HCT116 (cell line): ENCODE data around the gene TWIST2. TPM values are rescaled to one million over a fixed set of nuclear protein-coding genes. Genes with fewer than 3 reads are reported as not detected.

Experiments
- ATAC-seq: fragments of 200-7000 bp; cut with Tn5 transposase; 2 replicates; pipeline ENCODE4 v1.9.1; 2020; ENCODE audit warnings: mild to moderate bottlenecking, moderate library complexity
- BruUV-seq: library from RNA; stranded (reverse); fragments of 400-500 nt; replicated peaks from 2 replicates; lab custom pipeline; 2021; lab: Mats Ljungman, UMichigan
- CTCF ChIA-PET: fragments of 300-600 bp; sonication (Branson Sonifier 250); formaldehyde crosslinking; loops from one replicate; lab custom pipeline; 2021; ENCODE audit warnings: antibody characterized with exemption; lab: Charles Lee
- POLR2A ChIA-PET: fragments of 300-600, 350-600 bp; sonication (Branson Sonifier 250); formaldehyde crosslinking; loops from one replicate; lab custom pipeline; 2021; ENCODE audit warnings: antibody characterized with exemption; lab: Charles Lee
- RAD21 ChIA-PET, 2 experiments: fragments of 300-600 bp; sonication (Branson Sonifier 250); formaldehyde crosslinking; loops; one replicate each; lab custom pipeline; 2023; ENCODE audit warnings: low total read pairs in 2 of 2; ENCODE audit not compliant: uncharacterized antibody in 2 of 2, unreplicated experiment in 2 of 2, low non-redundant PET in 1 of 2; lab: Charles Lee
- DNase-seq: peaks from one replicate; pipeline ENCODE4 v3.0.0-alpha.2; 2010; ENCODE audit warnings: low read depth, low spot score
- H2AFZ ChIP-seq: fragments of 200-600 bp; shearing (Covaris generic), sonication (generic); 2 replicates; pipeline ENCODE4 v1.6.1; 2017; ENCODE audit warnings: low read depth, mixed run types, mixed read lengths, antibody characterized with exemption, low read length; ENCODE audit not compliant: poor library complexity, severe bottlenecking
- H3K27ac ChIP-seq: 2 replicates; pipeline ENCODE4 v1.5.1; 2012; ENCODE audit warnings: low read depth, low read length
- H3K27me3 ChIP-seq: fragments of 200-600 bp; sonication (generic); 2 replicates; pipeline ENCODE4 v1.6.1; 2016; ENCODE audit warnings: mixed run types, low read length, mixed read lengths; ENCODE audit not compliant: insufficient read depth
- H3K36me3 ChIP-seq, 2 experiments: fragments of 200-500 bp in 1 of 2; fragments of 200-600 bp in 1 of 2; sonication (Bioruptor generic) in 1 of 2; sonication (generic) in 1 of 2; 2 replicates each; pipeline versions ENCODE4 v1.5.1 to v1.6.1; 2014 to 2016; ENCODE audit warnings: low read length in 2 of 2, inconsistent platforms in 1 of 2, mixed read lengths in 1 of 2, mixed run types in 1 of 2; ENCODE audit not compliant: insufficient read depth in 2 of 2, control insufficient read depth in 1 of 2
- H3K4me1 ChIP-seq, 2 experiments: fragments of 200-600 bp in 1 of 2; sonication (generic) in 1 of 2; 2 replicates each; pipeline versions ENCODE4 v1.5.1 to v1.6.1; 2012 to 2017; ENCODE audit warnings: low read length in 2 of 2, inconsistent platforms in 1 of 2, mild to moderate bottlenecking in 1 of 2, mixed read lengths in 1 of 2, mixed run types in 1 of 2, moderate library complexity in 1 of 2; ENCODE audit not compliant: insufficient read depth in 2 of 2, control insufficient read depth in 1 of 2
- H3K4me2 ChIP-seq: fragments of 200-600 bp; sonication (generic); 2 replicates; pipeline ENCODE4 v1.6.1; 2017; ENCODE audit warnings: mixed run types, low read length, mixed read lengths
- H3K4me3 ChIP-seq, 2 experiments: fragments of 200-600 bp in 1 of 2; sonication (generic) in 1 of 2; replicated peaks in 1 of 2; 2 replicates each; pipeline ENCODE4 v1.5.1; 2011 to 2016; ENCODE audit warnings: low read length in 2 of 2, control low read depth in 1 of 2, low read depth in 1 of 2, mild to moderate bottlenecking in 1 of 2, mixed read lengths in 1 of 2, mixed run types in 1 of 2
- H3K79me2 ChIP-seq: fragments of 200-600 bp; sonication (generic); 2 replicates; pipeline ENCODE4 v1.6.1; 2017; ENCODE audit warnings: mild to moderate bottlenecking, mixed run types, low read length, moderate library complexity, mixed read lengths; ENCODE audit not compliant: insufficient read depth
- H3K9ac ChIP-seq: fragments of 200-600 bp; sonication (generic); 2 replicates; pipeline ENCODE4 v1.6.1; 2016; ENCODE audit warnings: low read length, mixed read lengths
- H3K9me2 ChIP-seq: fragments of 200-600 bp; sonication (generic), shearing (Covaris generic); 2 replicates; pipeline ENCODE4 v1.6.1; 2017; ENCODE audit warnings: mixed run types, mild to moderate bottlenecking, moderate library complexity; ENCODE audit not compliant: insufficient read depth
- H3K9me3 ChIP-seq, 2 experiments: fragments of 200-500 bp in 1 of 2; fragments of 200-600 bp in 1 of 2; sonication (Bioruptor generic) in 1 of 2; sonication (generic) in 1 of 2; 2 replicates each; pipeline ENCODE4 v1.6.1; 2014 to 2017; ENCODE audit warnings: low read length in 2 of 2, mixed read lengths in 2 of 2, inconsistent platforms in 1 of 2, low read depth in 1 of 2, mild to moderate bottlenecking in 1 of 2, mixed run types in 1 of 2, moderate library complexity in 1 of 2; ENCODE audit not compliant: control insufficient read depth in 1 of 2, insufficient read depth in 1 of 2
- H4K20me1 ChIP-seq: fragments of 200-600 bp; sonication (generic), shearing (Covaris generic); 2 replicates; pipeline ENCODE4 v1.6.1; 2017; ENCODE audit warnings: mixed run types, mild to moderate bottlenecking, moderate library complexity; ENCODE audit not compliant: insufficient read depth
- CEBPB ChIP-seq: IDR thresholded peaks from 2 replicates; pipeline ENCODE4 v1.6.1; 2012; ENCODE audit warnings: low read depth
- RAD21 ChIP-seq: IDR thresholded peaks from 2 replicates; pipeline ENCODE4 v1.6.1; 2012; ENCODE audit warnings: low read depth, mild to moderate bottlenecking
- TCF7L2 ChIP-seq: IDR thresholded peaks from 2 replicates; pipeline ENCODE4 v1.7.0; 2011; ENCODE audit warnings: borderline replicate concordance, inconsistent platforms; ENCODE audit not compliant: insufficient read depth, insufficient read length; ENCODE audit errors: extremely low read depth
- intact Hi-C: fragments of 100-400 bp; cut with micrococcal nuclease; formaldehyde crosslinking; loops from 2 replicates; pipeline ENCODE4 v1.10.0; 2022
- total RNA-seq: library from RNA; stranded (reverse); gene quantifications from one replicate; pipeline ENCODE4 v1.2.1, GENCODE V29; 2021; ENCODE audit not compliant: unreplicated experiment
- TF ChIP-seq, protein P1 (sequence below), 3 experiments: fragments of 200-600 bp in 1 of 3; sonication (generic) in 1 of 3; IDR thresholded peaks in 2 of 3; conservative IDR thresholded peaks in 1 of 3; 2 replicates each; pipeline ENCODE4 v1.5.1; 2012 to 2017; ENCODE audit warnings: low read depth in 2 of 3, low read length in 2 of 3, antibody characterized with exemption in 1 of 3, borderline replicate concordance in 1 of 3, control low read depth in 1 of 3, mild to moderate bottlenecking in 1 of 3, mixed read lengths in 1 of 3, mixed run types in 1 of 3, moderate library complexity in 1 of 3; ENCODE audit not compliant: insufficient read depth in 1 of 3

The TWIST2 gene
- total RNA-seq, 1 experiment from 2014 or later: not detected

DNA sequence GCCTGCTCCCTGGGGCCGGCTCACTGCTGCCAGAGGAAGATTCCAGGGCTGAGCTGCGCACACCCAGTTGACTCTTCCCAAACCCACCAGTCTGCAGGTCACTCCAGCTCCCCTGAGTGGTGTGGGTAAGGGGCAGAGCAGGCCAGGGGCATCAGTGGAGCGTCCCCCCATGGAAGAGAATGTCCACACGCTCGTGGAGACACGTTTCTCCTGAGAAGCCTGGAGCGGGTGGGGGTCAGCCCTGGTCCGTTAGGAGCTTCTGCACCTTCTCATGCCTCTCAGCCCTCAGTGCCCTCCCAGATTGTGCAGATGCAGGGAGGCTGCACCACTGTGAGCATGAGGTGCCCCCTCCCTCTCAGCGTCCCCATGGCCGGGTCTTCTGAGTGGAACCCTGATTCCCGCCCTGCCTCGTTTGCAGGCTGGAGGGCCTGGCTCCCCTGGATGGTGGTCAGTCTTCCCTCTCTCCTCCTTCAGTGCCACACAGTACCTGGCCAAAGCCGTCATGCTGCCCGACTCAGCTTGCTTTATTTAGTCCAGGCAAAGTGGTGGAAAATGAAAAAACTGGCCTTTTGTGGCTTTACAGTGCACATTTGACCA is 37.0 kb downstream of the TWIST2 start:
- Histone ChIP-seq H3K9me2 (no peaks in the 10 kb centered on the region), H3K79me2 (no peaks in the 10 kb centered on the region), H3K36me3 (no peaks in the 10 kb centered on the region), H4K20me1 (no peaks in the 10 kb centered on the region), H3K9ac (no peak overlapping the region), H3K4me2 (no peak overlapping the region), H3K27me3 (no peaks in the 10 kb centered on the region; the same call in 1 of the 2 replicates), H3K9me3 (no peaks in the 10 kb centered on the region), H3K27ac (no peak overlapping the region), H3K4me1 (no peaks in the 10 kb centered on the region), H2AFZ (no peak overlapping the region), H3K4me3 (no peak overlapping the region)
- ATAC-seq: no peak
- no peak for DNase-seq
- intact Hi-C loops: no loop called here
- CTCF ChIA-PET: no interaction called here
- TF ChIP-seq CEBPB: no peak
- POLR2A ChIA-PET: no interaction called here
- RAD21 ChIA-PET: no interaction called here
- no TSS peak for BruUV-seq

DNA sequence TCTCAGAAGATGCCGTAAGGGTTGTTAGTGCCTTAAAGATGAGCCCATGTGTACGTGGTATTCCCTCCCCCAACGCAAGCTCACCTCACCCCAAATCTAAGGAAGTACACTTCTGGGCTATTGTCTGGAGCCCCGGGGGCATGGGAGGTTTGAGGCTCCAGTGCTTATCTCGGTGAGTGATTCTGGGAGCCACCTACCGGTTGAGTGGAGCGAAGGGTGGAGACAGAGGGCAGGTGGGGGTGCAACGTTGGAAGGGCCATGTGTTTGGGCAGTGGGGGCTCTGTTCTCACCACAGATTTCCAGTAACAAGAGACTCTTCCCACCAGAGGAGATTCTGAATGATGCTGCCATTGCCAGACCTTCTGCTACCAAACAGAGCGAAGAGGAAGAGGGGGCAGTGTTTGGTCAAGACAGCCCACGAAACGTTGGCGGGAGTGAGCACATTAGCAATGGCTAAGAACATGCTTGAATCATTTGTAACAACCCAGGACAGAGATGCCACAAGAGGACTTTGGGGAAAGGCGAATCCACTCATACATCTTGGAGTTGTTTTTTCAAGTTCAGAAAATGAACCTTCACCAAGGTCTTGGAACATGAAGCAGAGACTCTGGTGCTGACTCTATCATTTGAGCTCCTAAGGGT is 38.7 kb downstream of the TWIST2 start:
- Histone ChIP-seq H3K27ac (no peak overlapping the region), H3K4me1 (no peaks in the 10 kb centered on the region), H3K4me3 (no peak overlapping the region), H3K9me3 (no peaks in the 10 kb centered on the region), H2AFZ (no peak overlapping the region), H3K27me3 (no peaks in the 10 kb centered on the region; the same call in 1 of the 2 replicates), H3K79me2 (no peaks in the 10 kb centered on the region), H3K36me3 (no peaks in the 10 kb centered on the region), H3K9me2 (no peaks in the 10 kb centered on the region), H3K4me2 (no peak overlapping the region), H4K20me1 (no peaks in the 10 kb centered on the region), H3K9ac (no peak overlapping the region)
- ChIA-PET RAD21 (no interaction called here), POLR2A (no interaction called here), CTCF (no interaction called here)
- intact Hi-C loops: no loop called here
- no TSS peak for BruUV-seq
- TF ChIP-seq TCF7L2: no peak
- TF ChIP-seq RAD21: peak; percentile 18; the same call in 1 of the 2 replicates
- TF ChIP-seq, protein P1, sequence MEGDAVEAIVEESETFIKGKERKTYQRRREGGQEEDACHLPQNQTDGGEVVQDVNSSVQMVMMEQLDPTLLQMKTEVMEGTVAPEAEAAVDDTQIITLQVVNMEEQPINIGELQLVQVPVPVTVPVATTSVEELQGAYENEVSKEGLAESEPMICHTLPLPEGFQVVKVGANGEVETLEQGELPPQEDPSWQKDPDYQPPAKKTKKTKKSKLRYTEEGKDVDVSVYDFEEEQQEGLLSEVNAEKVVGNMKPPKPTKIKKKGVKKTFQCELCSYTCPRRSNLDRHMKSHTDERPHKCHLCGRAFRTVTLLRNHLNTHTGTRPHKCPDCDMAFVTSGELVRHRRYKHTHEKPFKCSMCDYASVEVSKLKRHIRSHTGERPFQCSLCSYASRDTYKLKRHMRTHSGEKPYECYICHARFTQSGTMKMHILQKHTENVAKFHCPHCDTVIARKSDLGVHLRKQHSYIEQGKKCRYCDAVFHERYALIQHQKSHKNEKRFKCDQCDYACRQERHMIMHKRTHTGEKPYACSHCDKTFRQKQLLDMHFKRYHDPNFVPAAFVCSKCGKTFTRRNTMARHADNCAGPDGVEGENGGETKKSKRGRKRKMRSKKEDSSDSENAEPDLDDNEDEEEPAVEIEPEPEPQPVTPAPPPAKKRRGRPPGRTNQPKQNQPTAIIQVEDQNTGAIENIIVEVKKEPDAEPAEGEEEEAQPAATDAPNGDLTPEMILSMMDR (IDR thresholded peaks at IDR 0.05 in 2 of 3, conservative IDR thresholded peaks at IDR 0.05 in 1 of 3; ENCODE audit: borderline replicate concordance in 1 of 3, insufficient read depth in 1 of 3, low read depth in 2 of 3, low read length in 2 of 3): peak in 2 of 3 experiments; percentile 6 to 15; a peak in 1 of 6 replicates
- DNase-seq: no peak
- peak; percentile 44; the same call in 1 of the 2 replicates for ATAC-seq
